Endothelial cell of umbilical vein (primary cell): ENCODE data around the gene ZCCHC14.

Experiments
- CTCF ChIP-seq, 2 donors: IDR thresholded peaks; 1 replicate in 1 of 2; 2 replicates in 1 of 2; pipeline ENCODE4 v1.5.1; 2011; ENCODE audit warnings: low read length in 2 of 2, mild to moderate bottlenecking in 2 of 2, moderate library complexity in 2 of 2, control low read depth in 1 of 2, inconsistent platforms in 1 of 2, low read depth in 1 of 2; ENCODE audit not compliant: insufficient read depth in 1 of 2; ENCODE audit errors: extremely low read depth in 1 of 2
- EZH2 ChIP-seq: IDR thresholded peaks from 2 replicates; pipeline ENCODE4 v1.6.1; 2012; ENCODE audit warnings: borderline replicate concordance, low read depth, mild to moderate bottlenecking, moderate library complexity, low read length, inconsistent platforms; ENCODE audit not compliant: severe bottlenecking
- POLR2A ChIP-seq: IDR thresholded peaks from 2 replicates; pipeline ENCODE4 v1.6.1; 2012; ENCODE audit warnings: low read depth, mild to moderate bottlenecking, control low read depth, low read length

GRCh38 chr16:87515475-87516330 lies 22.9 kb upstream of the ZCCHC14 start:
- TF ChIP-seq CTCF (IDR thresholded peaks at IDR 0.05; ENCODE audit: extremely low read depth in 1 of 2, insufficient read depth in 1 of 2, low read depth in 1 of 2, low read length in 2 of 2): no peak
- TF ChIP-seq EZH2: no peak
- TF ChIP-seq POLR2A: no peak
